GM18870 (cell line): ENCODE measurements around the gene VIM.
A peak's percentile ranks its signal among the peaks of the same experiment; 100 is the strongest.
"Not testable (repeated sequence)": the region's sequence is repeated elsewhere in the genome, so short reads cannot be mapped to it uniquely, and the experiment has no call there.

ENCODE experiments used
- ATAC-seq: cut with Tn5 transposase; IDR thresholded peaks from one replicate; pipeline ENCODE4 v1.9.1; 2021; ENCODE audit warnings: moderate library complexity; ENCODE audit not compliant: unreplicated experiment

The VIM gene

DNA sequence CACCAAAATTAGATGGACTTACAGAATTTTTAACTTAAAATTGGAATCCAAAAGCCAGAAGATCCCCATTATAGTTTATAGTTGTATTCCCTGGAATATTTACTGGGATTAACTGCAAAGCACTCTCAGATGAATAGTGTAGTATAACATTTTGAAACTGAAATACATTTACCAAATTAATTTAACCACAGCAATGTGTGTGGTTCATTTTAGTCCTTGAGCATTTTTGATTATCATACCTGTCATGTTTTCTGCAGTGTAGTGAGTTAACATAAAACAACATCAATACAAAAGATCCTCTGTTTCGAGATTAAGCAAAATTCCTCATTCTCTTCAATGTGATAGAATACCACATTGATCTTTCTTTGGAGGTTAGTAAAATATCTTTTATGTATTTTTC, 3.7 kb downstream of the VIM start:
- ATAC-seq = no peak

GRCh38 chr10:17232276-17232960, 4.4 kb downstream of the VIM start:
- peak; percentile 34 for ATAC-seq

DNA sequence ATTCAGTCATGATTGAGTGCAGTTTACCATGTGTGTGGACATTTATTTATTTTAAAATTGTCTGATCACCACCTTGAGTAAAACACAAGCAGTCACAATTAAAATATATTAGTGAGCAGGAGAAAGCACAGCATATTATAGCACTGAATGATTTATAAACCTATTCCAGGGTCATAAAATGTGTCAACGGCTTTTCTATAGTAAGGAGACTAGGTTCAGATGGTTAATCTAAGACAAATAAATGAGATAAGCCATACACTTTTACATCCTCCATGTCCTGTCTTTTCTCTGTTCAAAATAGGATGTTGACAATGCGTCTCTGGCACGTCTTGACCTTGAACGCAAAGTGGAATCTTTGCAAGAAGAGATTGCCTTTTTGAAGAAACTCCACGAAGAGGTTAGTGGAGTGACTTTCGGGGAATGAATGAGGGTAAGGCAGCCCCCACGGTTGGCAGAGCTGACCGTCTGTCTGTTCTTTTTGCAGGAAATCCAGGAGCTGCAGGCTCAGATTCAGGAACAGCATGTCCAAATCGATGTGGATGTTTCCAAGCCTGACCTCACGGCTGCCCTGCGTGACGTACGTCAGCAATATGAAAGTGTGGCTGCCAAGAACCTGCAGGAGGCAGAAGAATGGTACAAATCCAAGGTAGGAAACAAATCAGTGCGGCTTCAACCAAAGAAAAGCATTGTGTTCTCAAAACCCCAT, 5.4 kb downstream of the VIM start:
- no peak for ATAC-seq

GRCh38 chr10:17234431-17234945, 6.4 kb downstream of the VIM start:
- ATAC-seq = no peak

DNA sequence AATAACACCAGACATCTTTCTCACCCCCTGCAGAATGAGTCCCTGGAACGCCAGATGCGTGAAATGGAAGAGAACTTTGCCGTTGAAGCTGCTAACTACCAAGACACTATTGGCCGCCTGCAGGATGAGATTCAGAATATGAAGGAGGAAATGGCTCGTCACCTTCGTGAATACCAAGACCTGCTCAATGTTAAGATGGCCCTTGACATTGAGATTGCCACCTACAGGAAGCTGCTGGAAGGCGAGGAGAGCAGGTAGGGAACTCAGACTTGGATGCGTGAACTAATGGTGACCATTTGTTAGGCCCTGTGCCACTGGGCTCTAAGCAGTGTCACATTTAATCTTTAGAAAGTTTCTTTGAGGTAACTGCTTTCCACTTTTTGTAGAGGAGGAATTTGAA, 7.1 kb downstream of the VIM start:
- ATAC-seq = no peak

- no peak for ATAC-seq
Observed at GRCh38 chr10:17236468-17237148, 8.6 kb downstream of the VIM start.

GRCh38 chr10:17237149-17237527, 9.1 kb downstream of the VIM start:
- no peak for ATAC-seq

GRCh38 chr10:17237915-17238444, 9.9 kb downstream of the VIM start:
- no peak for ATAC-seq

- ATAC-seq = no peak
Observed at GRCh38 chr10:17238445-17239291, 10.6 kb downstream of the VIM start.

GRCh38 chr10:17239345-17240085, 11.5 kb downstream of the VIM start:
- ATAC-seq = no peak

DNA sequence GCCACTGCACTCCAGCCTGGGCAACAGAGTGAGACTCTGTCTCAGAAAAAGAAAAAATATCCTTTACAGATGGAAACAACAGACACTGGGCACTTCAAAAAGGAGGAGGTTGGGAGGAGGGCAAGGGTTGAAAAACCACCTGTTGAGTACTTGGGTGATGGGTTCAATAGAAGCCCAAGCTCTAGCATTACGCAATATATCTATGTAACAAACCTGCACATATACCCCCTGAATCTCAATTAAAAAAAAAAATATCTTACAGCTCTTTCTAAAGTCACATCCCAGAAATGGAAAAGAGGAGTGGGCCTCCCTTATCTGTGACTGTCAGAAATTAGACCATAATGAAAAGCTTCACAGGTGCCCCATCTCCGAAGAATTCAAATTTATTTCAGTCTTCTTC, 12.1 kb downstream of the VIM start:
- no peak for ATAC-seq

GRCh38 chr10:17240616-17241015, 12.6 kb downstream of the VIM start:
- ATAC-seq = no peak

GRCh38 chr10:17241611-17242333, 13.7 kb downstream of the VIM start:
- no peak for ATAC-seq

DNA sequence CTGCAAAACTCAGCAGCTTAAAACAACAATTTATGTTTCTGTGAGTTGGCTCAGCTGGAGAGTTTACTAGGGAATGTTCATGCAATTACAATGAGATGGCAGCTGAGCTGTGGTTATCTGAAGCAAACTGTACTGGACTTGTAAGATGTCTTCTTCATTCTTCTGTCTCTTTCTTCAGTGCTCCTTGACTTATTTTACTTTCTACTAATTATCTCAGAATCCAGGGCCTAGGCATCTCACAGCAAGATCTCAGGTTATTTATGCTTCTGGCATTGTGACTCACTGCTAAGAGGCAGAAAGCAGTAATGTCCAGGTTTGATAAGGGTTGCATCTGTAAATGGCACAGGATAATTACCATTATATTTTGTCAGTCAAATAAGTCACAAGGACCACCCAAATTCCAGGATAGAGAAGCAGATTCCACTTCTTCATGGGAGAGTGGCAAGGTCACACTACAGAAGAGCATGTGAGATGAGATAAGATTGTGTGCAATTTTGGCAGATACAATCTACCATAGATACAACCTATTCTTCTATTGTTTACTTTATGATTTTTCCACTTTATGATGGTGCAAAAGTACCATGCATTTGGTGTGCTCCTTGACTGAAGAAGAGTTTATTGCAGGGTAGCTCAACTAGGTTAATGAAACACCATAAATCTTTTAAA, 16.8 kb downstream of the VIM start:
- ATAC-seq = no peak

- no peak for ATAC-seq
Observed at GRCh38 chr10:17247210-17247609, 19.2 kb downstream of the VIM start.

- ATAC-seq = no peak
Observed at GRCh38 chr10:17248964-17249363, 20.9 kb downstream of the VIM start.

- ATAC-seq = no peak
Observed at GRCh38 chr10:17249820-17250219, 21.8 kb downstream of the VIM start.

GRCh38 chr10:17250736-17251135, 22.7 kb downstream of the VIM start:
- ATAC-seq = no peak

GRCh38 chr10:17254543-17255050, 26.6 kb downstream of the VIM start:
- not testable (repeated sequence) for ATAC-seq
